OCI-LY7 (cell line): ENCODE data around the gene JPH3. TPM values are rescaled to one million over a fixed set of nuclear protein-coding genes. Genes with fewer than 3 reads are reported as not detected.

Experiments used
- BruUV-seq: library from RNA; stranded (reverse); fragments of 400-500 nt; replicated peaks from 2 replicates; lab custom pipeline; 2021; lab: Mats Ljungman, UMichigan
- CTCF ChIA-PET: fragments of 300-600 bp; sonication (Branson Sonifier 250); formaldehyde crosslinking; loops from one replicate; lab custom pipeline; 2022; ENCODE audit warnings: antibody characterized with exemption; ENCODE audit not compliant: unreplicated experiment; lab: Charles Lee
- POLR2A ChIA-PET: fragments of 300-600 bp; sonication (Branson Sonifier 250); formaldehyde crosslinking; loops from one replicate; lab custom pipeline; 2022; ENCODE audit warnings: antibody characterized with exemption; lab: Charles Lee
- DNase-seq: peaks from one replicate; pipeline ENCODE4 v3.0.0-alpha.2; 2015; ENCODE audit warnings: low spot score
- H2AFZ ChIP-seq: fragments of 200-600 bp; sonication (generic), shearing (Covaris generic); 2 replicates; pipeline ENCODE4 v1.6.1; 2014; ENCODE audit warnings: mild to moderate bottlenecking, antibody characterized with exemption, low read length, moderate library complexity
- H3K27ac ChIP-seq: fragments of 200-600 bp; sonication (generic); 2 replicates; pipeline ENCODE4 v1.5.1; 2014; ENCODE audit warnings: mixed run types, low read depth, mild to moderate bottlenecking, moderate library complexity, low read length, inconsistent platforms; ENCODE audit not compliant: poor library complexity, severe bottlenecking
- H3K36me3 ChIP-seq: fragments of 200-600 bp; sonication (generic); 2 replicates; pipeline ENCODE4 v1.6.1; 2014; ENCODE audit warnings: mild to moderate bottlenecking, antibody characterized with exemption, low read length, moderate library complexity, mixed read lengths; ENCODE audit not compliant: insufficient read depth
- H3K4me1 ChIP-seq: fragments of 200-600 bp; sonication (generic); 2 replicates; pipeline ENCODE4 v1.5.1; 2014; ENCODE audit warnings: mild to moderate bottlenecking, low read length; ENCODE audit not compliant: insufficient read depth, poor library complexity, severe bottlenecking
- H3K4me2 ChIP-seq: fragments of 200-600 bp; sonication (generic); 2 replicates; pipeline ENCODE4 v1.6.1; 2014; ENCODE audit warnings: mild to moderate bottlenecking, low read length
- H3K4me3 ChIP-seq: fragments of 200-600 bp; sonication (generic); 2 replicates; pipeline ENCODE4 v1.5.1; 2014; ENCODE audit warnings: mild to moderate bottlenecking, low read depth, low read length; ENCODE audit not compliant: poor library complexity, severe bottlenecking
- H3K79me2 ChIP-seq: fragments of 200-600 bp; sonication (generic); 2 replicates; pipeline ENCODE4 v1.6.1; 2016; ENCODE audit warnings: low read depth, mild to moderate bottlenecking, low read length, moderate library complexity, mixed read lengths; ENCODE audit not compliant: insufficient read depth
- H3K9me2 ChIP-seq: fragments of 200-600 bp; sonication (generic); 2 replicates; pipeline ENCODE4 v1.6.1; 2016; ENCODE audit warnings: mild to moderate bottlenecking, low read length, mixed read lengths; ENCODE audit not compliant: insufficient read depth
- H3K9me3 ChIP-seq: fragments of 200-600 bp; sonication (generic); 2 replicates; pipeline ENCODE4 v1.6.1; 2014; ENCODE audit warnings: mild to moderate bottlenecking, mixed run types, low read length, mixed read lengths
- H4K20me1 ChIP-seq: fragments of 200-600 bp; sonication (generic); 2 replicates; pipeline ENCODE4 v1.6.1; 2014; ENCODE audit warnings: mild to moderate bottlenecking, antibody characterized with exemption, low read length, moderate library complexity, mixed read lengths; ENCODE audit not compliant: insufficient read depth
- CTCF ChIP-seq: fragments of 200-600 bp; sonication (generic); conservative IDR thresholded peaks from 2 replicates; pipeline ENCODE4 v1.5.1; 2014; ENCODE audit warnings: mild to moderate bottlenecking, antibody characterized with exemption, low read length, moderate library complexity, mixed read lengths
- EZH2phosphoT487 ChIP-seq: fragments of 200-600 bp; sonication (generic); IDR thresholded peaks from 2 replicates; pipeline ENCODE4 v1.6.1; 2018; ENCODE audit warnings: low read depth, borderline replicate concordance, mild to moderate bottlenecking, mixed run types, antibody characterized with exemption, low read length, moderate library complexity, mixed read lengths
- intact Hi-C: fragments of 100-400 bp; cut with micrococcal nuclease; formaldehyde crosslinking; loops from one replicate; pipeline ENCODE4 v1.10.0; 2022; ENCODE audit not compliant: unreplicated experiment
- total RNA-seq, 2 experiments: library from RNA; depleted of rRNA in 1 of 2; stranded (reverse); fragments of >200 nt in 1 of 2; shearing (Covaris generic) in 1 of 2; gene quantifications; 2 replicates each; pipeline ENCODE4 v1.2.3, GENCODE V29; 2014 to 2022

JPH3 gene
- total RNA-seq, 2 experiments from 2014 or later, result not detected

- no peak overlapping the region for H3K27ac ChIP-seq
- H3K79me2 ChIP-seq, result no peaks in the 10 kb centered on the region
- H3K9me3 ChIP-seq, result no peaks in the 10 kb centered on the region
- no TSS peak for BruUV-seq
- no peak overlapping the region for H3K4me3 ChIP-seq
- no peaks in the 10 kb centered on the region for H3K4me1 ChIP-seq
- no peak for DNase-seq
- no peaks in the 10 kb centered on the region for H4K20me1 ChIP-seq
- H3K36me3 ChIP-seq, result no peaks in the 10 kb centered on the region
- H3K4me2 ChIP-seq, result no peak overlapping the region
- CTCF ChIA-PET, result no interaction called here
- no peak for TF ChIP-seq EZH2phosphoT487
- TF ChIP-seq CTCF, result no peak
- POLR2A ChIA-PET, result no interaction called here
- no peaks in the 10 kb centered on the region for H3K9me2 ChIP-seq
- H2AFZ ChIP-seq, result no peak overlapping the region
- intact Hi-C loops, result no loop called here
Measured at GRCh38 chr16:87602821-87603683, 744 bp downstream of the JPH3 start.

GRCh38 chr16:87603684-87604633 lies 1.7 kb downstream of the JPH3 start:
- ChIA-PET POLR2A (no interaction called here), CTCF (no interaction called here)
- TF ChIP-seq EZH2phosphoT487 (no peak), CTCF (no peak)

More at GRCh38 chr16:87603684-87604633, 1.7 kb downstream of the JPH3 start:
- Histone ChIP-seq H3K9me3 (no peaks in the 10 kb centered on the region), H3K27ac (no peak overlapping the region), H3K4me3 (no peak overlapping the region), H3K79me2 (no peaks in the 10 kb centered on the region), H3K4me2 (no peak overlapping the region), H3K9me2 (no peaks in the 10 kb centered on the region), H3K36me3 (no peaks in the 10 kb centered on the region), H3K4me1 (no peaks in the 10 kb centered on the region), H2AFZ (no peak overlapping the region), H4K20me1 (no peaks in the 10 kb centered on the region)
- DNase-seq, result no peak
- BruUV-seq, result no TSS peak
- intact Hi-C loops, result no loop called here
